IPS DF 6.9 (cell line): ENCODE results near the gene HLA-F.

Source experiments
- DNase-seq: peaks from one replicate; pipeline ENCODE4 v3.0.0-alpha.2; 2013; ENCODE audit warnings: low read depth, low spot score
- H3K27ac ChIP-seq: one replicate; pipeline ENCODE4 v1.5.1; 2013; ENCODE audit warnings: low read length, control low read depth
- H3K27me3 ChIP-seq: 2 replicates; pipeline ENCODE4 v1.6.1; 2013; ENCODE audit warnings: mild to moderate bottlenecking, low read length; ENCODE audit not compliant: control insufficient read depth, insufficient read depth
- H3K36me3 ChIP-seq: 2 replicates; pipeline ENCODE4 v1.6.1; 2013; ENCODE audit warnings: low read length; ENCODE audit not compliant: control insufficient read depth, insufficient read depth
- H3K4me1 ChIP-seq: 2 replicates; pipeline ENCODE4 v1.6.1; 2013; ENCODE audit warnings: low read length; ENCODE audit not compliant: control insufficient read depth, insufficient read depth
- H3K4me3 ChIP-seq: 2 replicates; pipeline ENCODE4 v1.5.1; 2013; ENCODE audit warnings: mild to moderate bottlenecking, low read length
- H3K9me3 ChIP-seq: 2 replicates; pipeline ENCODE4 v1.6.1; 2013; ENCODE audit warnings: low read length, inconsistent platforms; ENCODE audit not compliant: control insufficient read depth, insufficient read depth
- WGBS: extraction: QIAGEN DNeasy Blood & Tissue Kit; methylation state at CpG from one replicate; pipeline ENCODE4 v1.1.7; 2013; ENCODE audit warnings: mixed read lengths, missing lambda C conversion rate; ENCODE audit not compliant: insufficient read length, insufficient coverage; 5-methylcytosine and 5-hydroxymethylcytosine counted together

The HLA-F gene

GRCh38 chr6:29694637-29695036, 28.6 kb upstream of the HLA-F start:
- H3K36me3 ChIP-seq: no peaks in the 10 kb centered on the region
- peaks cover 3% of the 10 kb centered on the region; the same call in 1 of the 2 replicates for H3K4me1 ChIP-seq
- no peaks in the 10 kb centered on the region for H3K9me3 ChIP-seq
- WGBS: no CpG with 5 or more reads among the region's 3 CpGs
- H3K4me3 ChIP-seq: no peak overlapping the region
- H3K27ac ChIP-seq: no peak overlapping the region
- DNase-seq: no peak
- H3K27me3 ChIP-seq: no peaks in the 10 kb centered on the region

- peaks cover 3% of the 10 kb centered on the region; the same call in 1 of the 2 replicates for H3K4me1 ChIP-seq
- DNase-seq: no peak
Observed at GRCh38 chr6:29696147-29697125, 26.8 kb upstream of the HLA-F start.

GRCh38 chr6:29702519-29703103, 20.6 kb upstream of the HLA-F start:
- DNase-seq: peak; percentile 91

More at GRCh38 chr6:29696147-29697125, 26.8 kb upstream of the HLA-F start:
- no peaks in the 10 kb centered on the region for H3K36me3 ChIP-seq
- WGBS: no CpG with 5 or more reads among the region's 10 CpGs
- H3K9me3 ChIP-seq: no peaks in the 10 kb centered on the region
- no peak overlapping the region for H3K4me3 ChIP-seq
- H3K27me3 ChIP-seq: no peaks in the 10 kb centered on the region
- H3K27ac ChIP-seq: no peak overlapping the region

GRCh38 chr6:29705389-29706231, 17.6 kb upstream of the HLA-F start:
- Histone ChIP-seq H3K4me3 (no peak overlapping the region), H3K27ac (no peak overlapping the region), H3K36me3 (no peaks in the 10 kb centered on the region), H3K9me3 (no peaks in the 10 kb centered on the region), H3K4me1 (no peaks in the 10 kb centered on the region), H3K27me3 (no peaks in the 10 kb centered on the region)
- WGBS: no CpG with 5 or more reads among the region's 10 CpGs
- DNase-seq: no peak

More at GRCh38 chr6:29702519-29703103, 20.6 kb upstream of the HLA-F start:
- Histone ChIP-seq H3K9me3 (no peaks in the 10 kb centered on the region), H3K27me3 (no peaks in the 10 kb centered on the region), H3K27ac (no peak overlapping the region), H3K36me3 (no peaks in the 10 kb centered on the region), H3K4me3 (no peak overlapping the region), H3K4me1 (no peaks in the 10 kb centered on the region)
- WGBS: no CpG with 5 or more reads among the region's 17 CpGs

- Histone ChIP-seq H3K36me3 (no peaks in the 10 kb centered on the region), H3K4me1 (no peaks in the 10 kb centered on the region), H3K27me3 (no peaks in the 10 kb centered on the region), H3K4me3 (no peak overlapping the region), H3K27ac (no peak overlapping the region), H3K9me3 (no peaks in the 10 kb centered on the region)
- no peak for DNase-seq
- WGBS: no CpG with 5 or more reads among the region's 11 CpGs
Observed at GRCh38 chr6:29708432-29709179, 14.6 kb upstream of the HLA-F start.

- no peaks in the 10 kb centered on the region for H3K4me1 ChIP-seq
- no peaks in the 10 kb centered on the region for H3K36me3 ChIP-seq
- no peaks in the 10 kb centered on the region for H3K27me3 ChIP-seq
- no peak overlapping the region for H3K4me3 ChIP-seq
- no CpG with 5 or more reads among the region's 4 CpGs for WGBS
- no peak for DNase-seq
- no peak overlapping the region for H3K27ac ChIP-seq
- no peaks in the 10 kb centered on the region for H3K9me3 ChIP-seq
Observed at GRCh38 chr6:29709188-29709587, 14.0 kb upstream of the HLA-F start.

GRCh38 chr6:29710281-29710941, 12.8 kb upstream of the HLA-F start:
- H3K27ac ChIP-seq: no peak overlapping the region
- DNase-seq: no peak
- no peaks in the 10 kb centered on the region for H3K36me3 ChIP-seq
- H3K9me3 ChIP-seq: no peaks in the 10 kb centered on the region
- H3K4me1 ChIP-seq: no peaks in the 10 kb centered on the region
- no peak overlapping the region for H3K4me3 ChIP-seq
- no peaks in the 10 kb centered on the region for H3K27me3 ChIP-seq
- no CpG with 5 or more reads among the region's 8 CpGs for WGBS

GRCh38 chr6:29720863-29721262, 2.4 kb upstream of the HLA-F start:
- no peaks in the 10 kb centered on the region for H3K4me1 ChIP-seq
- H3K36me3 ChIP-seq: no peaks in the 10 kb centered on the region
- H3K9me3 ChIP-seq: no peaks in the 10 kb centered on the region
- no peak overlapping the region for H3K4me3 ChIP-seq
- H3K27me3 ChIP-seq: peaks cover 1% of the 10 kb centered on the region; the same call in 1 of the 2 replicates
- H3K27ac ChIP-seq: no peak overlapping the region
- WGBS: no CpG with 5 or more reads among the region's 2 CpGs
- DNase-seq: no peak

- DNase-seq: no peak
- no peak overlapping the region for H3K27ac ChIP-seq
- WGBS: no CpG with 5 or more reads among the region's 76 CpGs
Observed at GRCh38 chr6:29723666-29724588, 693 bp downstream of the HLA-F start.

More at GRCh38 chr6:29723666-29724588, 693 bp downstream of the HLA-F start:
- H3K4me1 ChIP-seq: no peaks in the 10 kb centered on the region
- H3K4me3 ChIP-seq: peak overlapping the region; percentile 44
- no peaks in the 10 kb centered on the region for H3K9me3 ChIP-seq
- peaks cover 1% of the 10 kb centered on the region; the same call in 1 of the 2 replicates for H3K27me3 ChIP-seq
- H3K36me3 ChIP-seq: no peaks in the 10 kb centered on the region
